GM15510 (cell line): ENCODE results near the gene ALLC.

Experiments
- POLR2A ChIP-seq: IDR thresholded peaks from 3 replicates; pipeline ENCODE4 v1.6.1; 2011; ENCODE audit warnings: borderline replicate concordance; ENCODE audit not compliant: insufficient read length; ENCODE audit errors: extremely low read depth

The ALLC gene

GRCh38 chr2:3626118-3626811, 31.7 kb upstream of the ALLC start:
- TF ChIP-seq POLR2A = no peak

- TF ChIP-seq POLR2A = no peak
Measured at GRCh38 chr2:3626812-3627499, 31.0 kb upstream of the ALLC start.

DNA sequence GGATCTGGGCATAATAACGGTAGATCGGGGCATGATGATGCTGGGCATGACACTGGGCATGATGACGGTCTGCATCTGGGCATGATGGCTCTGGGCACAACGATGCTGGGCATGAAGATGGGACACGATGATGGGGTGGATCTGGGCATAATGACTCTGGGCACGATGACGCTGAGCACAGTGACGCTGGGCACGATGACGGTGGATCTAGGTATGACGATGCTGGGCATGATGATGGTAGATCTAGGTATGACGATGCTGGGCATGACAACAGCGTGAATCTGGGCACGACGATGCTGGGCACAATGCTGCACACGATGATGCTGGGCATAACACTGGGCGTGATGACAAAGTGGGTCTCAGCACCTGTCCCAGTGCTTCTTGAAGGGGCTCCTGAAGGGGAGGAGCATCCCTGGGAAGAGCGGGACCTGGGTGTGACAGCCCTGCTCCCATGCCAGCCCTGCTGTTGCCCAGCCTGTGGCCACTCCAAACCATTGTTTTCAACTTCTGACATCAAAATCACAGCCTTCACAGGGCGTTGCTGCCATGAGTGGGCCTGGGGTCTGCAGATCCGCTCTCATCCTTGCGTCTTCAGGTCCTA, 30.4 kb upstream of the ALLC start:
- no peak for TF ChIP-seq POLR2A

- no peak for TF ChIP-seq POLR2A
Measured at GRCh38 chr2:3628241-3628679, 29.7 kb upstream of the ALLC start.

GRCh38 chr2:3628800-3629199, 29.2 kb upstream of the ALLC start:
- TF ChIP-seq POLR2A = no peak

DNA sequence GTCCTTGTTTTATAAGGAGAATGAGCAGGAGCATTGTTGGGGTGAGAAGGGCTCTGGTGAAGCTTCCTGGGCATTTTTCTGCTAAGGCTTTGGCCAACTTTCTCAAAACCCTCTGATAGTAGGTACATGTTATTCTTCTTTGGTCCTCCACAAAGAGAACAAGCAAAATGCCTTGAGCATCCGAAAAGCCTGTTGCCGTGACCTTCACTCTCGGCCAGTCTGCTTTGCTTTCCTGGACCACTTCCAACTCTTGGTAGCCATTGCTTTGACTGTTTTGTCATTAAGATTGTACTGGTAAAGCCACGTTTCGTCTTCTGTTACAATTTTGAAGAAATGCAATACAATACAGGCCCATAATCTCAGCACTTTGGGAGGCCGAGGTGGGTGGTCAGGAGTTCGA, 27.4 kb upstream of the ALLC start:
- no peak for TF ChIP-seq POLR2A

DNA sequence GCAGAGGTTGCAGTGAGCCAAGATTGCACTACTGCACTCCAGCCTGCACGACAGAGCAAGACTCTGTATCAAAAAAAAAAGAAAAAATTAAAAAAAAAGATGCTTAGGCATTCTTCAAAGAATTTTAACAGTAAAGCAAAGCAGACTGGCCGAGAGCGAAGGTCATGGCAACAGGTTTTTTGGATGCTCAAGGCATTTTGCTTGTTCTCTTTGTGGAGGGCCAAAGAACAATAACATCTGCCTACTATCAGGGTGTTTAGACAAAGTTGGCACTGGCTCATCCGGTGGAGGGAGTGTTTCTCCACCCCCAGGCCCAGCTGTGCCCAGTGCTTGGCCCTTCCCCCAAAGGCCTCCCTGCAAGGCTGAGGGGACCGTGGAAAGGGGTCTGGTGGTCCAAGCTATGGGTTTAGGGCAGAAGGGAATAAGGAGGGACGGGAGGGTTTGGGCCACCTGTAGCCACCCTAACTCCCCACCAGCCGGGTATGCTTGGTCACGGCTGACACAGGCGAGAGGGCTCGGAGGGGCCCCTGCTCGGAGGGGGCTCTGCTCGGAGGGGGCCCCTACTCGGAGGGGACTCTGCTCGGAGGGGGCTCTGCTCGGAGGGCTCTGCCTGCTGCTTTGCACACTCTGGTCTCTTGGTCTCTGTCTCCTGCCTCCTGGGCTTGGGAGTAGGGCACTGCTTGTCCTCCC, 26.7 kb upstream of the ALLC start:
- TF ChIP-seq POLR2A = no peak

GRCh38 chr2:3631851-3632659, 25.9 kb upstream of the ALLC start:
- no peak for TF ChIP-seq POLR2A

DNA sequence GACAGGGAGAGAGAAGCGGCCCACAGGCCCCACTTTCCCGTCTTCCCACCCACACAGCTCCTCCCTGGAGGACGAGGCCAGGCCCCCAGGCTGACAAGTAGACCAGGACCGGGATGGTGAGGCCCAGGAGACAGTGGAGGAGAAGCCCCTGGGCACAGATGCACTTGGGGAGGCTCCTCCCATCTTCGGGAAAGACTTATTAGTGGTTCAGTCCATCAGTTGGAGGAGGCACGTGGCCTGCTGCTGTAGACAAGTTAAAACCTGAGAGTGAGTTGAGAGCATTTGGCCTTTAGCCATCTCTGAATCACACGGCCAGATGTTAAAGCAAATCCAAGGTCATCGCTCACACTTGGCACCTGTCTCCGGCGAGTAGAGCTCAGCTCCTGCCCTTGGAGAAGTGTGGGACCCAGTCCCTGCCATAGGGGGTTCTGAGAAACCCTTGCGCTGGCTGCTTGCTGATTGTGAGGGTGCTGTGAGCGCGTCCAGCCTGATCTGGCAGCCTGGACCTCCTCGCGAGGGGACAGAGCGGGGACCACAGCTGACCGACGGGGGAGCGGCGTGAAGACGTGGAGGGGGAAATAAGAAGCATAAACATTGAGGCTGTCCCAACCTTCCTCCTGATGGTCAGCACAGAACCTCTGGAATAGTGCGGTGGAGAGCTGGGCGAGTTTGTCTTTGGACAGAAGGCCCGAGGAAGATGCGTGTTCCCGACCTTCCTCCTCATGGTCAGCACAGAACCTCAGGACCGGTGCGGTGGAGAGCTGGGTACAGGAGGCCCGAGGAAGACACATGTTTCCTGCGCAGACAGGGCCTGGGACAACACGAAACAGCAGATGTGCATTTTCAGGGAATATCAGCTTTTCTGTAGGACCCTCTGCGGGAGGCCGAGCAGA, 24.7 kb upstream of the ALLC start:
- TF ChIP-seq POLR2A = no peak

- no peak for TF ChIP-seq POLR2A
Measured at GRCh38 chr2:3633982-3634595, 23.9 kb upstream of the ALLC start.

DNA sequence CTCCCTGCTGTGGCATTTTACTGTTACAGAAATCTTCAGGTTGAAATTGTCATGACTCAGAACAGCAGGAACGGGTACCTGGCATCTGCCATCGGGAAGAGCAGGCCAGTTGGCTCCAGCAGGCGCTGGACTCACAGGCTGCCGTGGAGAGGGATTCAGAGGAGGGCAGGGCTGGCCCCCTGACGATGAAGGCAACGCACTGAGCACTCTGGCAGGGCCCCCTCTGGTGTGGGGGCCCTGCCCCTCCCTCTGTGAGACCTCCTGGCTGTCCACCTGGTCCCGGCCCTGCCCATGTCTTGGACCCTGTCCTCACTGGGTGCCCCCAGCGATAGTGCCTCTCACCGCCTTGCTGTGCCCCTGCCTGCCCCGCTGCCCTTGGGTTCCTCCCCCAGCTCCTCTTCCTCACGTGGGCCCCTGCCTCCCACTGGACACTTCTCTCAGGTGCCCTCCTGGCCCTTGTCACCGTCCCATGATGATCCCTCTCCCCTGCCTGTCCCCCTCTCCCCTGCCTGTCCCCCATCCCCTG, 23.3 kb upstream of the ALLC start:
- no peak for TF ChIP-seq POLR2A

DNA sequence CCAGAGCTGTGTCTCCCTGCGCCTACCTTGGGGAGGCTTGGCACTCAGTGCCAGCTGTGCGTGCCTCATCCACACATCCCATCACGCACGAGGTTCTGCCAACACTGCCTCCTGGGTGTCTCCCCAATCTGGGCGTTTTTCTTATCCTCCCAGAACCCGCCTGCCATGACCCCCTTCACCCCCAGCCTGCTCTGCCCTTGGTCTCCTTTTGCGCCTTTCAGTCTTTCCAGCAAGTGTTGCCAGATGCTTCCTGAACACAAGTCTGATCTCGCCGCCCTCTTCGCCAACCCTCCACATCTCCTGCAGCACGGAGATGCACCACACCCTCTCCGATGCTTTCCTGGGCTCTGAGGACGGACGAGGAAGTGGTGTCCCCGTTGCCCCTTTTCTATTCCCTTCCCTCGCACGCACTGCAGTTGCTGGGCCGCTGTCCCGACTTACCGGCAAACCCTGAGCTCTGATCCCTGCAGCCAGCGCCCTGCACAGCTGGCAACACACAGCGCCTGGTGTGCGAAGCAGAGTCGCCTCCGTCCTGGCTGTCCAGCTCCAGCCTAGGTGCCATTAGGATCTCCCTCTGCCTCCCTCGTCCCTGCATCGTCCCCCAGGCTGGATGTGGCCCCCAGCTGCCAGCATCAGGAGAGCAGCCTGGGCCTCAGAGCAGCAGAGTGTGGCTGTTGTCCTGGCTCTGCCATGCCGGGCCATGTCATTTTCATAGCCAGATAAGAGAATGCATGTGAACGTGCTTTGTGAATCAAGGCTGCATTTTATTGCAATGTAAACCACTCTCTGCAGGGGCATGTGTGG, 22.6 kb upstream of the ALLC start:
- TF ChIP-seq POLR2A = no peak
